Epithelial cell of esophagus (primary cell): Measurements from ENCODE around the gene AIG1.

Experiments used
- DNase-seq: peaks from one replicate; pipeline ENCODE4 v3.0.0; 2010; ENCODE audit warnings: low read depth
- H3K4me3 ChIP-seq: 2 replicates; pipeline ENCODE4 v1.5.1; 2011; ENCODE audit warnings: mild to moderate bottlenecking, low read length, control low read depth
- TF ChIP-seq, protein P1 (sequence below): IDR thresholded peaks from 2 replicates; pipeline ENCODE4 v1.5.1; 2011; ENCODE audit warnings: low read depth, mild to moderate bottlenecking, low read length, control low read depth, inconsistent platforms; ENCODE audit not compliant: insufficient read depth; ENCODE audit errors: missing control alignments

AIG1 gene

DNA sequence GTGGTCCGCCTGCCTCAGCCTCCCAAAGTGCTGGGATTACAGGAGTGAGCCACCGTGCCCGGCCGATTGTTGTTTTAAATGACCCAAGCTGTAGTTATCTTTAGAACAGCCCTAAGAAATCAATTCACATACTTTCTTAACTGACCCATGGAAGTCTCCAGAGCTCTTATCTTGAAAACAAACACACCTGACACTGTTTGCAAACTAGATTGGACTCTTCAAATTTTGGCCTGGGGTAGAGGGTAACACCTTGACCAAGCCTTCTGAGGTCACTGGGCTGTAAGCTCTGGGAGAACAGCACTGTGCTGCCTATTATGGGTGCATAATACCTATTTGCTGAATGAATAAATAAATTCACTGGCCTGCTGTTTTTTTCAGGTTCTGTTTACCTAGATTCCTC is 190.6 kb downstream of the AIG1 start:
- DNase-seq: no peak
- H3K4me3 ChIP-seq: no peak overlapping the region
- TF ChIP-seq, protein P1, sequence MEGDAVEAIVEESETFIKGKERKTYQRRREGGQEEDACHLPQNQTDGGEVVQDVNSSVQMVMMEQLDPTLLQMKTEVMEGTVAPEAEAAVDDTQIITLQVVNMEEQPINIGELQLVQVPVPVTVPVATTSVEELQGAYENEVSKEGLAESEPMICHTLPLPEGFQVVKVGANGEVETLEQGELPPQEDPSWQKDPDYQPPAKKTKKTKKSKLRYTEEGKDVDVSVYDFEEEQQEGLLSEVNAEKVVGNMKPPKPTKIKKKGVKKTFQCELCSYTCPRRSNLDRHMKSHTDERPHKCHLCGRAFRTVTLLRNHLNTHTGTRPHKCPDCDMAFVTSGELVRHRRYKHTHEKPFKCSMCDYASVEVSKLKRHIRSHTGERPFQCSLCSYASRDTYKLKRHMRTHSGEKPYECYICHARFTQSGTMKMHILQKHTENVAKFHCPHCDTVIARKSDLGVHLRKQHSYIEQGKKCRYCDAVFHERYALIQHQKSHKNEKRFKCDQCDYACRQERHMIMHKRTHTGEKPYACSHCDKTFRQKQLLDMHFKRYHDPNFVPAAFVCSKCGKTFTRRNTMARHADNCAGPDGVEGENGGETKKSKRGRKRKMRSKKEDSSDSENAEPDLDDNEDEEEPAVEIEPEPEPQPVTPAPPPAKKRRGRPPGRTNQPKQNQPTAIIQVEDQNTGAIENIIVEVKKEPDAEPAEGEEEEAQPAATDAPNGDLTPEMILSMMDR: no peak

DNA sequence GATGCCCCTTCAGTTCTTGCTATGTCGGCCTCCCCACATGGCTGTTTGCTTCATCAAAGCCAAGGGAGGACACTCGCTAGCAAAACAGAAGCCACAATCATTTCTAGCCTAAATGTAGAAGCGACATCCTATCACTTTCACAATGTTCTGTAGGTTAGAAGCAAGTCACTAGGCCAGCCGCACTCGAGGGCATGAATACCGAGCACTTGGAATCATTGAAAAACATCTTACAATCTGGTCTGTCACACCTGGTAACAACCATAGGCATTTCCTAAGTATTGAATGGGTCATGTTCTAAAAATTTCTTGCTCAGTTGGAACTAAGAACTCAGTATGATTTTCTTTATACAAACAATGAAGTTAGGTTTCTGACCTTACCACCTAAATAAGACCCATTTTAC is 192.3 kb downstream of the AIG1 start:
- DNase-seq: no peak
- TF ChIP-seq, protein P1: no peak

DNA sequence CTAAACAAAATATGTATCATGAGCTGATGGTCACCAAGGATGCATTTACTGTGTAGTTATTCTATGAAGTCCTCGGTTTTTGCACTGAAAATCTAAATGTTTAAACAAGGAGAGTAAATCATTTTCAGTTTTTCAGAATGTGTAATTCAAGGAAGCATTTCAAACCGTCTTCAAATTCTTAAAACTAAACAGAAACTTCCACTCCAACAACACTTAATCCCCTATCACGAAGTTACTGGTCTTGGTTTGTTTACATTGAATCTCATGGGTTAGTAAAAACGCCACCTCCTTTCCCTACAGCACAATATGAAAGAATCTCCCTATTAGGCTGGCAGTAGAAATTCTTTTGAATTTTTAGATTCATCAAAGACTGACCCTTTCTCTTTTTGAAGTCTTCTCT is 192.9 kb downstream of the AIG1 start:
- no peak for DNase-seq
- TF ChIP-seq, protein P1: no peak
- H3K4me3 ChIP-seq: no peak overlapping the region

More for the DNA sequence above, 192.3 kb downstream of the AIG1 start:
- no peak overlapping the region for H3K4me3 ChIP-seq

DNA sequence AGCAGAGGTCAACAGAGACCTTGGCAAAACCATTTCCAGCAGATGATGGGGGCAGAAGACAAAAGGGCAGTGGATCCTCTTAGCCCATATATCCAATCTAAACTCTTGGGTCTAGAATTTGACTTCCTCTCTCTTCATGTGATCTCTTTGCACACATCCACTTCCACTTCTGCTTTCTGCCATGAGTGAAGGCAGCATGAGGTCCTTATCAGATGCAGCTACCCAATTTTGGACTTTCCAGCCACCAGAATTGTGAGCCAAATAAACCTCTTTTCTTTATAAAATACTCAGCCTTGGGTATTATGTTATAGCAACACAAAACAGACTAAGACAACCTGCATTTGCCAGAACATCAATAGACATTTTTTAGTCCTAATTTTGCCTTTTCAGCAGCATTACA is 198.3 kb downstream of the AIG1 start:
- TF ChIP-seq, protein P1: no peak
- no peak overlapping the region for H3K4me3 ChIP-seq
- no peak for DNase-seq

DNA sequence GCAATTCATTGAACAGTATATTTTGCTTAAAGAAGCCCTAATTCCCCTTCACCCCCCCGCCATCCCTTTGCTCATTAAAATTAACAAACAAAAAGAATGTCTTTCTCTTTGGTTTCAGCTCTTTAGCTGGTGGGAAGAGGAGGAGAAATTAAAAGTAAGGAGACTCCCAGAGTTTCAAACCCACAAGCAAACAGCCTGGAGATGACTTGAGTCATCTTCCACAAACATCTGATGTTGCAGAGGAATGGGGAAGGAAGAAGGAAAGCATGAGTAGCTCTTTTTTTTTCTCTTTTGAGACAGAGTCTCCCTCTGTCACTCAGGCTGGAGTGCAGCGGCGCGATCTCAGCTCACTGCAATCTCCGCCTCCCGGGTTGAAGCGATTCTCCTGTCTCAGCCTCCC is 200.2 kb downstream of the AIG1 start:
- peak; percentile 65 for DNase-seq
- TF ChIP-seq, protein P1: no peak
- no peak overlapping the region for H3K4me3 ChIP-seq

DNA sequence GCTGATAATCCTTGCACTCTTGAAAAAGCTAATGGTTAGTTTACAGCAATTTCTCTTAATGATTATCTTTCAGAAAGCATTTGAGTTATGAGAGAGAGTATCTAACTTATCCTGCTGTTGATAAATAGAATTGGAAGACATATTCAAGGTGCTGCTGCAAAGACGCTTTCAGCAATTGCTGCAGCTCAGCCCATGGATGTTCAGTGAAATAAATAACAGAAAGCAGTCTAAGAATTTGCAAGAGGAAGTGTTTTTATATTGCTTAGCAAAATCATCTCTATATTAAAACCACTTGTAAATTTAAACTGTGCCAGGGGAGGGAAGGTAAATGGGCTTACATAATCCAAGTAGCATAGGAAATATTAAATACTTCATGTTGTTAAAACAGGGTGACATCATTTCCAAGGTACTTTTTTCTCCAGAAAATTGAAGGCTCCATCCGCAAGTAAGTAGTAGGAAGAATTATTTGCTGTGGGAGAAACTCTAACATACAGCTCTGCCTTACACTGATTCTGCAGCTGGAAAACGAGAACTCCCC is 201.3 kb downstream of the AIG1 start:
- TF ChIP-seq, protein P1: no peak
- DNase-seq: no peak
- no peak overlapping the region for H3K4me3 ChIP-seq

DNA sequence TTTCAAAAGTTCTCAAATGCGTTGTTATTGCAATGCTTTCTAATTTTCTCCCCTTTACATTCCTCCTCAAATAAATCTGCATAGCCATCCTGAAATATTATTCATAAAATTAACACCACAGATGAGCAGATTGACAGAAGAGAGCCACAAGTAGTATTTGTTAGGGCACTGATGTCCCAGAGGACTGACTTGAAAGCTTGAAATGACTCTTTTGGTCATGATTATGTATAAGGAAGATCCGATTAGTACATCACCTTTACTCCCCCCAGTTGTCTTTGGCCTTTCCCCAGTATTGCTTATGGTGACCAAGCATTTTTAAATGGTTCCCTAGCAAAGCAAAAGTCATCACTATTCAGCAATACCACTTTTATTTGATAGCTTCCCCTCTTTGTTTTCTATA is 202.2 kb downstream of the AIG1 start:
- no peak for DNase-seq
- no peak overlapping the region for H3K4me3 ChIP-seq
- TF ChIP-seq, protein P1: no peak
